Nephron progenitor cell (in vitro differentiated cells): ENCODE results near the gene SLC16A9.

Source experiments
- DNase-seq: peaks from one replicate; pipeline ENCODE4 v3.0.0; 2021
- H3K27ac Mint-ChIP-seq: 2 replicates; pipeline ENCODE4 v1.8.0; 2021; ENCODE audit warnings: mild to moderate bottlenecking, moderate library complexity, mixed read lengths
- H3K27me3 Mint-ChIP-seq: 2 replicates; pipeline ENCODE4 v1.8.0; 2021; ENCODE audit warnings: mild to moderate bottlenecking, low read depth, mixed read lengths; ENCODE audit not compliant: poor library complexity
- H3K36me3 Mint-ChIP-seq: 2 replicates; pipeline ENCODE4 v1.8.0; 2021; ENCODE audit warnings: low read depth, mixed read lengths
- H3K4me1 Mint-ChIP-seq: 2 replicates; pipeline ENCODE4 v1.8.0; 2021; ENCODE audit warnings: mixed read lengths
- H3K4me3 Mint-ChIP-seq: 2 replicates; pipeline ENCODE4 v1.8.0; 2021; ENCODE audit warnings: mild to moderate bottlenecking, moderate library complexity, mixed read lengths
- H3K9me3 Mint-ChIP-seq: 2 replicates; pipeline ENCODE4 v1.8.0; 2021; ENCODE audit warnings: mild to moderate bottlenecking, moderate library complexity, mixed read lengths
- CTCF ChIP-seq: fragments of 200-600 bp; sonication (generic); IDR thresholded peaks from 2 replicates; pipeline ENCODE4 v1.5.0; 2021; ENCODE audit warnings: antibody characterized with exemption

Gene SLC16A9

GRCh38 chr10:59623133-59624121 lies 86.2 kb downstream of the SLC16A9 start:
- no peak overlapping the region for H3K27ac Mint-ChIP-seq
- H3K4me3 Mint-ChIP-seq = no peak overlapping the region
- no peaks in the 10 kb centered on the region for H3K36me3 Mint-ChIP-seq
- peaks cover 4% of the 10 kb centered on the region for H3K27me3 Mint-ChIP-seq
- no peak for DNase-seq
- no peaks in the 10 kb centered on the region for H3K9me3 Mint-ChIP-seq
- peaks cover 5% of the 10 kb centered on the region for H3K4me1 Mint-ChIP-seq
- no peak for TF ChIP-seq CTCF

DNA sequence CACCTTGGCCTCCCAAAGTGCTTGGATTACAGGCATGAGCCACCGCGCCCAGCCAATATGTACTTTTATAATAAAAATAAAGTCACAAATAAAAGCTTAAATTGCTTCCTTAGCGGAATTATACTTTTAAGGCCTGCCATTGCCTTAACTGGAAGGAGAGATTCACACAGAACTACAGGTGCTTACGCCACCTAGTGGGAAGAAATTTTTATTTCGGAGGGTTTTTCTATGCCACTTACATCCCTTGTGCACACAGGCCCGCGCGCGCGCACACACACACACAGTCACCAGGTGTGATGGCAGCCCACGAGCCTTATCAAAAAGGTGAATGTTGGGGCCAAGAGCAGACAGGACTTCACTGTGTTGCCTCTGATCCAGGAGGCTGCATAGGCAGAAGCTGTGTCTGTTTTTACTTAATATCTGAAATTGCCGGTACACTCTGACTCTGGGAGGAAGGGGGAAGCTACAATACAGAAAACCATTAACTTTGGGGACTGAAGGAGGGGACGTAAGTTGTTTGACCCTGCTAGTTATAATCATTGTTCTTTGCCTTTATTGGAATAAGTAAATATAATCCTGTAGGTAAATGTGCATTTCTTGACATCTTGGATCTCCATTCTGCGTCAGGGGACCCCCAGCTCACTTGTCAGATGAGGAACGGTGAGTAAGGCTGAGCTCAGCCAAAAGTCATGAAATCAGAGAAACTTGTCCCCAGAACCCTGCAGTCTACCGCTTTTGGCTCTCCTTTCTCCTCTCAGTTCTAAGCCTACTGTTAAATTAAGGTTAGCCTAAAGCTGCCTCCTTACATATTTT lies 87.1 kb downstream of the SLC16A9 start:
- Mint-ChIP-seq H3K27me3 (peaks cover 4% of the 10 kb centered on the region), H3K4me3 (no peak overlapping the region), H3K9me3 (no peaks in the 10 kb centered on the region), H3K27ac (peak overlapping the region; percentile 41), H3K4me1 (peaks cover 5% of the 10 kb centered on the region), H3K36me3 (no peaks in the 10 kb centered on the region)
- peak; percentile 62 for TF ChIP-seq CTCF
- DNase-seq = peak; percentile 48

DNA sequence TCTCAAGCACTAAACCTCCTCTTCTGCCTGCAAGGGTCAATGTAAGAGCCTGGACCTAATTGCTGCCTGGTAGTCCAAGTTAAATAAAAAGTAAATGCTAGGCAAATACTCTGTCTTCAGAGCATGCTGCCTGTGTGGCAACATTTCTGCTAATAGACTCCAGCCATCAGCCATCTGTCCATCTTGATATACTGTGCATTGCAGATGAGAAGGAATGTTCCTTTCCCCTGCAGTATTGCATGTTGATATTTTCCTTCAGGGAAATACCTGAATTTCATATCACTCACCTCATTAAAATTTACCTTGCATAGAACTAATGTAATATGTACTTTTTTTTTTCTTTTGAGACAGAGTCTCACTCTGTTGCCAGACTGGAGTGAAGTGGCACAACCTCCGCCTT lies 87.9 kb downstream of the SLC16A9 start:
- Mint-ChIP-seq H3K9me3 (no peaks in the 10 kb centered on the region), H3K4me1 (peaks cover 5% of the 10 kb centered on the region)

DNA sequence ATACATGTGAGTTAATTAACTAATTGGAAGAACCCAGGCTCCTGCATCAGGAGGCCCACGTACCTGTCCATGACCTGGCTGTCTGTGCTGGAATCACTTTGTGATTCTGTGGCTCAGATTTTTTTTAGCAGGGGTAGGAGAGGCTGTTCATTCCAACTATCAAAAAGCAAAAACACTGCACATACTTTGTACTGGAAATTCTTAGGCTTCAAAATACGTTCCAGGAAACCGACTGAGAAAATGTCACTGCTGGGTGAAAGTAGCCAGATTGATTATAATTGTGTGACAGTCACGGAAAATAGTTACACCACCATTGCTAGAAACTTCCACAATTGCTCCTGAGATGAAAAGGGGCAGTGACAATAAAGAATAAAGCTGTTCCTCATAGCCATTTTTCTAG lies 91.0 kb downstream of the SLC16A9 start:
- H3K36me3 Mint-ChIP-seq = no peaks in the 10 kb centered on the region
- TF ChIP-seq CTCF = no peak
- H3K27me3 Mint-ChIP-seq = peaks cover 2% of the 10 kb centered on the region
- no peak overlapping the region for H3K4me3 Mint-ChIP-seq
- no peaks in the 10 kb centered on the region for H3K9me3 Mint-ChIP-seq
- DNase-seq = no peak
- H3K27ac Mint-ChIP-seq = no peak overlapping the region
- no peaks in the 10 kb centered on the region for H3K4me1 Mint-ChIP-seq

More for the DNA sequence above, 87.9 kb downstream of the SLC16A9 start:
- H3K27ac Mint-ChIP-seq = no peak overlapping the region
- H3K36me3 Mint-ChIP-seq = no peaks in the 10 kb centered on the region
- DNase-seq = no peak
- H3K27me3 Mint-ChIP-seq = peaks cover 6% of the 10 kb centered on the region
- no peak for TF ChIP-seq CTCF
- H3K4me3 Mint-ChIP-seq = no peak overlapping the region

DNA sequence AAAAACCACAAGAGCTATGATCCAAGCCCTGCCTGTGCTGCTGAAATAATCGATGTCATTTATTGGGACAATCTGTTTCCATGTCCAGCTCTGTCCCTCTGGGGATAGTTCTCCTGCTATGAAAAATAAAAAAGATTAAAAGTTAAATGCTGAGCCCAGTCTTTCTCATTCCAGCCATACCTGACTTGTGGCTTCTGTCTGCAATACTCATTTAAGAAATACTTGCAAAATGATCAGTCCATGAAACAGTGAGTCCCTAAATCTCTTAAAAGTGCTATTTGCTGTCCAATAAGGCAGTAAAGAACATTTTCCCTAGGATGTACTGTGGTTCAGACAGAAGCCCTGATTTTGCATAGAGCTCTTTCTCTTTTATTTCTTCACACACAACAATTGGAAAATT lies 91.7 kb downstream of the SLC16A9 start:
- H3K27ac Mint-ChIP-seq = no peak overlapping the region
- no peaks in the 10 kb centered on the region for H3K9me3 Mint-ChIP-seq
- no peak for TF ChIP-seq CTCF
- no peak for DNase-seq
- H3K27me3 Mint-ChIP-seq = peaks cover 2% of the 10 kb centered on the region
- no peaks in the 10 kb centered on the region for H3K4me1 Mint-ChIP-seq
- H3K36me3 Mint-ChIP-seq = no peaks in the 10 kb centered on the region
- no peak overlapping the region for H3K4me3 Mint-ChIP-seq
